WTC11 (cell line): Measurements from ENCODE around the gene CACNB3. TPM values are rescaled to one million over a fixed set of nuclear protein-coding genes. Genes with fewer than 3 reads are reported as not detected.

Experiments used
- CBFB ChIP-seq: sonication (generic); formaldehyde crosslinking; IDR thresholded peaks from 2 replicates; pipeline ENCODE4 v1.8.1; 2022; ENCODE audit warnings: mild to moderate bottlenecking, low read depth, missing genetic modification reagents
- CREM ChIP-seq: sonication (generic); formaldehyde crosslinking; IDR thresholded peaks from 2 replicates; pipeline ENCODE4 v1.8.1; 2022; ENCODE audit warnings: mild to moderate bottlenecking, missing genetic modification reagents, moderate library complexity
- ESRRA ChIP-seq: sonication (generic); formaldehyde crosslinking; IDR thresholded peaks from 2 replicates; pipeline ENCODE4 v1.8.1; 2022; ENCODE audit warnings: mild to moderate bottlenecking, missing genetic modification reagents, borderline replicate concordance
- FOXK1 ChIP-seq: sonication (generic); formaldehyde crosslinking; IDR thresholded peaks from 2 replicates; pipeline ENCODE4 v1.8.0; 2022; ENCODE audit warnings: mild to moderate bottlenecking, moderate library complexity, missing genetic modification reagents
- GRHL2 ChIP-seq: fragments of 250-450 bp; sonication (Bioruptor Pico); IDR thresholded peaks from 2 replicates; pipeline ENCODE4 v1.8.0; 2022; ENCODE audit warnings: mild to moderate bottlenecking, moderate library complexity; ENCODE audit not compliant: insufficient replicate concordance, severe bottlenecking
- HMGA2 ChIP-seq: fragments of 250-450 bp; sonication (Bioruptor Pico); IDR thresholded peaks from 2 replicates; pipeline ENCODE4 v1.4.0; 2021; ENCODE audit warnings: mild to moderate bottlenecking, moderate library complexity
- JAZF1 ChIP-seq: fragments of 250-450 bp; sonication (Bioruptor Pico); IDR thresholded peaks from 2 replicates; pipeline ENCODE4 v1.9.0; 2021; ENCODE audit warnings: moderate library complexity, mild to moderate bottlenecking, inconsistent platforms
- NFATC4 ChIP-seq: fragments of 250-450 bp; sonication (Bioruptor Pico); IDR thresholded peaks from 2 replicates; pipeline ENCODE4 v1.9.0; 2021; ENCODE audit warnings: mild to moderate bottlenecking
- NFE2L1 ChIP-seq: sonication (generic); formaldehyde crosslinking; IDR thresholded peaks from 2 replicates; pipeline ENCODE4 v1.8.1; 2023; ENCODE audit warnings: missing genetic modification reagents
- NR1H2 ChIP-seq: sonication (generic); formaldehyde crosslinking; IDR thresholded peaks from 2 replicates; pipeline ENCODE4 v1.9.0; 2021; ENCODE audit warnings: mild to moderate bottlenecking, moderate library complexity, missing genetic modification reagents
- NR3C1 ChIP-seq: sonication (generic); formaldehyde crosslinking; conservative IDR thresholded peaks from 2 replicates; pipeline ENCODE4 v1.8.1; 2023; ENCODE audit warnings: low read depth, mild to moderate bottlenecking, missing genetic modification reagents
- PREB ChIP-seq: sonication (generic); formaldehyde crosslinking; IDR thresholded peaks from 2 replicates; pipeline ENCODE4 v1.8.1; 2022; ENCODE audit warnings: mild to moderate bottlenecking, missing genetic modification reagents, moderate library complexity, borderline replicate concordance
- RELA ChIP-seq: sonication (generic); formaldehyde crosslinking; IDR thresholded peaks from 2 replicates; pipeline ENCODE4 v1.8.1; 2022; ENCODE audit warnings: missing genetic modification reagents, mild to moderate bottlenecking, borderline replicate concordance
- RORB ChIP-seq: fragments of 250-450 bp; sonication (Bioruptor Pico); IDR thresholded peaks from 2 replicates; pipeline ENCODE4 v1.9.0; 2021; ENCODE audit warnings: mild to moderate bottlenecking
- SOX15 ChIP-seq: fragments of 250-450 bp; sonication (Bioruptor Pico); IDR thresholded peaks from 2 replicates; pipeline ENCODE4 v1.9.0; 2021; ENCODE audit warnings: mild to moderate bottlenecking
- STAT6 ChIP-seq: sonication (generic); formaldehyde crosslinking; conservative IDR thresholded peaks from 2 replicates; pipeline ENCODE4 v1.8.1; 2023; ENCODE audit warnings: mild to moderate bottlenecking, low read depth, missing genetic modification reagents, moderate library complexity
- ZBTB21 ChIP-seq: sonication (generic); formaldehyde crosslinking; IDR thresholded peaks from 2 replicates; pipeline ENCODE4 v1.8.1; 2023; ENCODE audit warnings: mild to moderate bottlenecking, missing genetic modification reagents, borderline replicate concordance
- ZNF121 ChIP-seq: sonication (generic); formaldehyde crosslinking; IDR thresholded peaks from 2 replicates; pipeline ENCODE4 v1.8.0; 2023; ENCODE audit warnings: missing genetic modification reagents
- ZNF138 ChIP-seq: sonication (generic); formaldehyde crosslinking; conservative IDR thresholded peaks from 2 replicates; pipeline ENCODE4 v1.8.1; 2022; ENCODE audit warnings: mild to moderate bottlenecking, moderate library complexity, missing genetic modification reagents
- ZNF396 ChIP-seq: fragments of 250-450 bp; sonication (Bioruptor Pico); IDR thresholded peaks from 2 replicates; pipeline ENCODE4 v1.8.0; 2021; ENCODE audit warnings: mild to moderate bottlenecking, moderate library complexity, borderline replicate concordance
- ZNF512 ChIP-seq: sonication (generic); formaldehyde crosslinking; IDR thresholded peaks from 2 replicates; pipeline ENCODE4 v1.8.1; 2022; ENCODE audit warnings: missing genetic modification reagents, borderline replicate concordance
- ZNF671 ChIP-seq: fragments of 250-450 bp; sonication (Bioruptor Pico); IDR thresholded peaks from 2 replicates; pipeline ENCODE4 v1.8.0; 2021; ENCODE audit warnings: mild to moderate bottlenecking
- total RNA-seq: library from RNA; stranded (reverse); gene quantifications from 3 replicates; pipeline ENCODE4 v1.2.3, GENCODE V29; 2021
- TF ChIP-seq, protein P1 (sequence below): sonication (generic); formaldehyde crosslinking; IDR thresholded peaks from 2 replicates; pipeline ENCODE4 v1.8.1; 2023; ENCODE audit warnings: mild to moderate bottlenecking, missing genetic modification reagents
- TF ChIP-seq, protein P2 (sequence below): fragments of 250-450 bp; sonication (Bioruptor Pico); conservative IDR thresholded peaks from 2 replicates; pipeline ENCODE4 v1.9.0; 2021; ENCODE audit warnings: mild to moderate bottlenecking
- TF ChIP-seq, protein P3 (sequence below): sonication (generic); formaldehyde crosslinking; IDR thresholded peaks from 2 replicates; pipeline ENCODE4 v1.8.1; 2023; ENCODE audit warnings: mild to moderate bottlenecking, missing genetic modification reagents, moderate library complexity
- TF ChIP-seq, protein P4 (sequence below): sonication (generic); formaldehyde crosslinking; IDR thresholded peaks from 2 replicates; pipeline ENCODE4 v1.8.1; 2022; ENCODE audit warnings: mild to moderate bottlenecking, moderate library complexity, missing genetic modification reagents
- TF ChIP-seq, protein P5 (sequence below): sonication (generic); formaldehyde crosslinking; IDR thresholded peaks from 2 replicates; pipeline ENCODE4 v1.8.0; 2022; ENCODE audit warnings: mild to moderate bottlenecking, missing genetic modification reagents

Gene CACNB3
- total RNA-seq, 1 experiment from 2014 or later: 17.0 TPM

DNA sequence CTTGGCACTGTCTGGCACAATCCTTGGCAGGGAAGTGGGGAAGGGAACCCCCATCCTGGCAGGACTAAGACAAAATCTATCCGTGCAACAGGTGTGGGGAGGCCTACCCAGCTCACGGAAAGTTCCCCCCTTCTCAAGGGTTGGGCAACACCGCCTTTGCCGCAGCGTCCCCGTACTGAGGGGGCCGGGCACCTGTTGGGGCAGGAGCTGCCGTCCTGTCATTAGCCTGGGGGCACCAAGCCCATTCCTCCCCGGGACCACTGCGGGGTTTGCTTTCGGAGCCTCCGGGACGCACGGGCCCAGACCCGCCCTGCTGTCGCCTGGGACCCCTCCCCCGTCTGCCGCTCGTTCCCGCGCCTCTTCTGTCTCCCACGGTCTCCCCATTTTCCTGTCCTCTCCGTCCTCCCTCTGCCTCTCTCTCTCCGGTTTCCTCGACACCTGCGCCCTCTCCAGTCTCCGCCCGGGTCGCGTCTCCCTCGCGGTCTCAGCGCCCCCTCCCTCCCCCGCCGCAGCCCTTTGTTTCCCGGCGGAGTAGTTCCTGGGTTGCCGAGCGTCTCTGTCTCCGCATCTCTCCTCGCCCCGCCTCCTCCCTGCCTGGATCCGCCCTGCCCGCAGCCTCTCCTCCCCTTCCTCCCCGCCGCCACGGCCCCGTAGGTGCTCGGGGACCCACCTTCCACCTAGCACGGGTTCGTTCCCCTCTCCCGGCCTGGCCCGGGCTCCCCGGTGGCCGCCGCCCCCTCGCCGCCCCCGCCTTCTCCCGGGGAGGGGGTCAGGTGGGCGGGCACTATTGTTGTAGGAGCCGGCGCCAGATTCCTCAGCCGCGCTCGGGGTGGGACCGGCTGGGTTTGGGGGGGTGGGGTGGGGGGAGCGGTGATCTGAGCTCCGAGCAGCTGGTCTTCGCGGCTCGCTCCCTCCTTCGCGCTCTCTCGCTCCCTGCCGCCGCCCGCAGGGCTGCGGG is at the start of gene CACNB3 (continued):
- TF ChIP-seq, protein P1, sequence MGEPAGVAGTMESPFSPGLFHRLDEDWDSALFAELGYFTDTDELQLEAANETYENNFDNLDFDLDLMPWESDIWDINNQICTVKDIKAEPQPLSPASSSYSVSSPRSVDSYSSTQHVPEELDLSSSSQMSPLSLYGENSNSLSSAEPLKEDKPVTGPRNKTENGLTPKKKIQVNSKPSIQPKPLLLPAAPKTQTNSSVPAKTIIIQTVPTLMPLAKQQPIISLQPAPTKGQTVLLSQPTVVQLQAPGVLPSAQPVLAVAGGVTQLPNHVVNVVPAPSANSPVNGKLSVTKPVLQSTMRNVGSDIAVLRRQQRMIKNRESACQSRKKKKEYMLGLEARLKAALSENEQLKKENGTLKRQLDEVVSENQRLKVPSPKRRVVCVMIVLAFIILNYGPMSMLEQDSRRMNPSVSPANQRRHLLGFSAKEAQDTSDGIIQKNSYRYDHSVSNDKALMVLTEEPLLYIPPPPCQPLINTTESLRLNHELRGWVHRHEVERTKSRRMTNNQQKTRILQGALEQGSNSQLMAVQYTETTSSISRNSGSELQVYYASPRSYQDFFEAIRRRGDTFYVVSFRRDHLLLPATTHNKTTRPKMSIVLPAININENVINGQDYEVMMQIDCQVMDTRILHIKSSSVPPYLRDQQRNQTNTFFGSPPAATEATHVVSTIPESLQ (CRISPR knock-in tag): no peak
- TF ChIP-seq NFATC4 (CRISPR knock-in tag): no peak
- TF ChIP-seq PREB (CRISPR knock-in tag): no peak
- TF ChIP-seq RORB (CRISPR knock-in tag): no peak
- TF ChIP-seq GRHL2 (CRISPR knock-in tag): no peak
- TF ChIP-seq, protein P2, sequence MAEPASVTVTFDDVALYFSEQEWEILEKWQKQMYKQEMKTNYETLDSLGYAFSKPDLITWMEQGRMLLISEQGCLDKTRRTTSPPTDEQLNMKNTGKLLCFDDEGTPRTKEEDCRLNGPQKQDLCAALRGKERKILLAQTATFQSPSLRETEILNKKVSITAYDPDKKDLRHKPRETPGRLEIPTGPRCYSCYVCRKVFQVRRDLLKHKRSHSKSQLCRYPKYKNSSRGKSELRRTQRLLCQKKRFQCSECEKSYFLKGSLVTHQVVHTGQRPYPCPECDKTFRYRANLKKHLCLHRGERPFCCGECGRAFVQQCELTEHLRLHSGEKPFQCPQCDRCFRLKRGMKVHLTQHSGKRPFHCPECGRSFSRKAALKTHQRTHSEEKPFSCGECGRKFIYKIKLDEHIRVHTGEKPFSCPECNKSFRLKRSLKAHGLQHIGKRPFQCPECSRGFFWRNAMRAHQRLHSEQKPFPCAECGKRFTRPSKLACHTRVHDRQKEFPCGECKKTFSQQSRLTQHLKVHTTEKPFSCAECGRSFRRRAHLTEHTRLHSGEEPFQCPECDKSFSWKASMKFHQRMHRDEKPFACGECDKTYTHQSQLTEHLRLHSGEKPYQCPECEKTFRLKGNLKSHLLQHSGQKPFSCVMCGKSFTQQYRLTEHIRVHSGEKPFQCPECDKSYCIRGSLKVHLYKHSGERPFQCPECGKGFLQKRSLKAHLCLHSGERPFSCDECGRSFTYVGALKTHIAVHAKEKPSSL: no peak
- TF ChIP-seq SOX15: no peak
- TF ChIP-seq RELA: no peak
- TF ChIP-seq, protein P3, sequence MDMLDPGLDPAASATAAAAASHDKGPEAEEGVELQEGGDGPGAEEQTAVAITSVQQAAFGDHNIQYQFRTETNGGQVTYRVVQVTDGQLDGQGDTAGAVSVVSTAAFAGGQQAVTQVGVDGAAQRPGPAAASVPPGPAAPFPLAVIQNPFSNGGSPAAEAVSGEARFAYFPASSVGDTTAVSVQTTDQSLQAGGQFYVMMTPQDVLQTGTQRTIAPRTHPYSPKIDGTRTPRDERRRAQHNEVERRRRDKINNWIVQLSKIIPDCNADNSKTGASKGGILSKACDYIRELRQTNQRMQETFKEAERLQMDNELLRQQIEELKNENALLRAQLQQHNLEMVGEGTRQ (CRISPR knock-in tag): no peak
- TF ChIP-seq, protein P4, sequence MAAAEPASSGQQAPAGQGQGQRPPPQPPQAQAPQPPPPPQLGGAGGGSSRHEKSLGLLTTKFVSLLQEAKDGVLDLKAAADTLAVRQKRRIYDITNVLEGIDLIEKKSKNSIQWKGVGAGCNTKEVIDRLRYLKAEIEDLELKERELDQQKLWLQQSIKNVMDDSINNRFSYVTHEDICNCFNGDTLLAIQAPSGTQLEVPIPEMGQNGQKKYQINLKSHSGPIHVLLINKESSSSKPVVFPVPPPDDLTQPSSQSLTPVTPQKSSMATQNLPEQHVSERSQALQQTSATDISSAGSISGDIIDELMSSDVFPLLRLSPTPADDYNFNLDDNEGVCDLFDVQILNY: no peak
- TF ChIP-seq ZNF671 (CRISPR knock-in tag): no peak
- no peak; the same call in none of the 2 replicates for TF ChIP-seq FOXK1
- no peak for TF ChIP-seq NFE2L1 (CRISPR knock-in tag)
- TF ChIP-seq ZNF121 (CRISPR knock-in tag): no peak
- TF ChIP-seq, protein P5, sequence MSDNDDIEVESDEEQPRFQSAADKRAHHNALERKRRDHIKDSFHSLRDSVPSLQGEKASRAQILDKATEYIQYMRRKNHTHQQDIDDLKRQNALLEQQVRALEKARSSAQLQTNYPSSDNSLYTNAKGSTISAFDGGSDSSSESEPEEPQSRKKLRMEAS: no peak
- TF ChIP-seq ESRRA (CRISPR knock-in tag): no peak
- TF ChIP-seq NR3C1 (CRISPR knock-in tag): no peak
- TF ChIP-seq STAT6 (CRISPR knock-in tag): no peak
- no peak for TF ChIP-seq JAZF1
- no peak for TF ChIP-seq NR1H2 (CRISPR knock-in tag)
- TF ChIP-seq HMGA2 (CRISPR knock-in tag): no peak
- TF ChIP-seq CREM: no peak
- no peak for TF ChIP-seq ZNF512 (CRISPR knock-in tag)
- no peak for TF ChIP-seq ZNF138 (CRISPR knock-in tag)
- no peak for TF ChIP-seq CBFB (CRISPR knock-in tag)
- no peak for TF ChIP-seq ZNF396 (CRISPR knock-in tag)
- no peak for TF ChIP-seq ZBTB21 (CRISPR knock-in tag)
